ENCODE data around the gene L3MBTL4. TPM values are rescaled to one million over a fixed set of nuclear protein-coding genes. Genes with fewer than 3 reads are reported as not detected.

Gene L3MBTL4
- total RNA-seq, 1 donor from 2014 or later: 16.2 TPM

DNA sequence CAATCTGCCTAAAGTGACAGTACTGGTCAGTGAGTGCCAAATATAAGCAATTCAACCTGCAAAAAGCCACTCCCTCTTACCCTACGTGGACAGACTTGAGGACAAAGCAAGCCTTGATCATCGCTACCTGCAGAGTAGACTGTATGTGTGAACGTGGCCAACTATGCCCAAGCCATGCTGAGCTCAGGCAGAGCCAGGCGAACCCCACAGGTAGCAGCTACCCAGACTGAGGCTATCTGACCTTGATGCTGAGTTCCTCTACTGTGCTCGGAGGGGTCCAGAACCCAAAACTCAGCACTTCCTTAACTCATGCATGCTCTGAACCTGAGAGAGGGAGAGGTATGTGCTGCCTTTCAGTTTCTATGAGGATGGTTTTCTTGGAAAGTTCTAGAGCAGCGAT lies 455.9 kb downstream of the L3MBTL4 start:
- Histone ChIP-seq H3K4me3 (no peak overlapping the region), H3K27ac (no peak overlapping the region), H3K36me3 (no peaks in the 10 kb centered on the region), H3K27me3 (no peaks in the 10 kb centered on the region), H3K9me3 (no peaks in the 10 kb centered on the region), H3K4me1 (no peaks in the 10 kb centered on the region)
- DNase-seq: no peak
- ATAC-seq: no peak
- no peak for TF ChIP-seq CTCF (IDR thresholded peaks at IDR 0.05)
- intact Hi-C loops (cut with DNase I): no loop called here

DNA sequence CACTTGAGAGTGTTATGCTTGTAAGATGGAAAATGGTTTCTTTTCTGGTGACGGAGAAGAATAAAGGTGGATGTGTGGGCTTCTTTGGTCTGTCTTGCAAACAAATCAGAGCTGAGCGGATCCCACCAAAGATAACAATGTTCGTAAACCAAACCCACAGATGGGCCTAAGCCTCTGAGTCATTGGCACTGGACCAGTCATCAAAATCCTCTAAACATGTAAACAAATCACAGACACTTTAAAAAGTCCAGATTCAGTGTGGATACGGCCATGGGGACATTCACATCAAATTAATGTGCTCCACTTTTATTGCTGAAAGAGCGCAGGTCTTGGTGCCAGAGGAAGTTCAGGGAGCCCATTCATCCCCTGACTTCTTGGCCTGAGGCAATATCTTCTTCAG lies 458.9 kb downstream of the L3MBTL4 start:
- no peak overlapping the region for H3K27ac ChIP-seq
- intact Hi-C loops (cut with DNase I): no loop called here
- no peaks in the 10 kb centered on the region for H3K36me3 ChIP-seq
- no peaks in the 10 kb centered on the region for H3K4me1 ChIP-seq
- H3K27me3 ChIP-seq: no peaks in the 10 kb centered on the region
- ATAC-seq: no peak
- no peak overlapping the region for H3K4me3 ChIP-seq
- no peak for DNase-seq
- TF ChIP-seq CTCF (IDR thresholded peaks at IDR 0.05): no peak
- no peaks in the 10 kb centered on the region for H3K9me3 ChIP-seq

GRCh38 chr18:5951515-5952091 lies 463.1 kb downstream of the L3MBTL4 start:
- intact Hi-C loops (cut with DNase I): no loop called here
- Histone ChIP-seq H3K27me3 (no peaks in the 10 kb centered on the region), H3K27ac (no peak overlapping the region), H3K9me3 (no peaks in the 10 kb centered on the region), H3K4me1 (no peaks in the 10 kb centered on the region), H3K4me3 (no peak overlapping the region), H3K36me3 (no peaks in the 10 kb centered on the region)
- TF ChIP-seq CTCF (IDR thresholded peaks at IDR 0.05): no peak
- DNase-seq: no peak
- no peak for ATAC-seq

- DNase-seq: no peak
- H3K27ac ChIP-seq: no peak overlapping the region
- H3K9me3 ChIP-seq: no peaks in the 10 kb centered on the region
- no peaks in the 10 kb centered on the region for H3K4me1 ChIP-seq
- no peak overlapping the region for H3K4me3 ChIP-seq
- no peaks in the 10 kb centered on the region for H3K36me3 ChIP-seq
- intact Hi-C loops (cut with DNase I): no loop called here
- TF ChIP-seq CTCF (IDR thresholded peaks at IDR 0.05): no peak
- ATAC-seq: no peak
- no peaks in the 10 kb centered on the region for H3K27me3 ChIP-seq
Observed at GRCh38 chr18:5948781-5949180, 465.9 kb downstream of the L3MBTL4 start.

GRCh38 chr18:5948237-5948636 lies 466.5 kb downstream of the L3MBTL4 start:
- no peaks in the 10 kb centered on the region for H3K36me3 ChIP-seq
- no peaks in the 10 kb centered on the region for H3K9me3 ChIP-seq
- intact Hi-C loops (cut with DNase I): no loop called here
- no peak for TF ChIP-seq CTCF (IDR thresholded peaks at IDR 0.05)
- H3K4me1 ChIP-seq: no peaks in the 10 kb centered on the region
- ATAC-seq (no peak), DNase-seq (no peak)
- no peaks in the 10 kb centered on the region for H3K27me3 ChIP-seq
- no peak overlapping the region for H3K4me3 ChIP-seq
- H3K27ac ChIP-seq: no peak overlapping the region

GRCh38 chr18:5944448-5944847 lies 470.3 kb downstream of the L3MBTL4 start:
- no peak for TF ChIP-seq CTCF (IDR thresholded peaks at IDR 0.05)
- intact Hi-C loops (cut with DNase I): no loop called here
- ATAC-seq: no peak

More at GRCh38 chr18:5944448-5944847, 470.3 kb downstream of the L3MBTL4 start:
- H3K27ac ChIP-seq: no peak overlapping the region
- H3K27me3 ChIP-seq: no peaks in the 10 kb centered on the region
- H3K4me3 ChIP-seq: no peak overlapping the region
- H3K4me1 ChIP-seq: no peaks in the 10 kb centered on the region
- DNase-seq: no peak
- no peaks in the 10 kb centered on the region for H3K9me3 ChIP-seq
- H3K36me3 ChIP-seq: no peaks in the 10 kb centered on the region
